ENCODE measurements around the gene GPC5.

- TF ChIP-seq CTCF (IDR thresholded peaks at IDR 0.05; ENCODE audit: low read length) (no peak), EZH2 (IDR thresholded peaks at IDR 0.05; ENCODE audit: borderline replicate concordance, low read length) (no peak)
Measured at GRCh38 chr13:91601807-91602206, 203.4 kb downstream of the GPC5 start.

Measured in OCI-LY1 (cell line).